RPMI7951 (cell line): ENCODE measurements around the gene RCVRN. TPM values are rescaled to one million over a fixed set of nuclear protein-coding genes. Genes with fewer than 3 reads are reported as not detected.

Source experiments
- DNase-seq: peaks from one replicate; pipeline ENCODE4 v3.0.0-alpha.2; 2012; ENCODE audit warnings: low read depth
- total RNA-seq: library from RNA; depleted of rRNA; stranded (reverse); fragments of >200 nt; shearing (Covaris generic); gene quantifications from 2 replicates; pipeline ENCODE4 v1.2.3, GENCODE V29; 2014

RCVRN gene
- total RNA-seq, 1 experiment from 2014 or later = 0.36 TPM

DNA sequence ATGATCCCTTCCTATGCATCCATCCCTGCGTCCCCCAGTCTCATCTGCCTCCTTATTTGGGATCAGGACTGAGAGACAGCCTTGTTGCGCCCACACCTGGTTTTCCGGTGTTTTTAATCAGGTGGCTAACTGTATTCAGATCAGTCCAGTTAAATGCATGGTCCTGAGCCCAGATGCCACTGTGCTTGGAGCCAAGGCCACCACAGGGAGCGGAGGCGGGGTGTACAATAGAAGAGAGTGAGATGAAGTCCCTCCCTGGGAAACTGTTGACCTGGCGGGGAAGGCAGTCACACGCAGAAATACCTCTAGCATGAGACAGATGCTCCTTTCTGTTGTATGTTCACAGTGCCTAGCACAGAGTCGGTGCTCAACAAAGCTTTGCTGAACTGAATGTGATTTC, 6.3 kb downstream of the RCVRN start:
- no peak for DNase-seq

- no peak for DNase-seq
Observed at GRCh38 chr17:9897372-9897968, 7.6 kb downstream of the RCVRN start.

- no peak for DNase-seq
Observed at GRCh38 chr17:9895923-9896322, 9.1 kb downstream of the RCVRN start.

- no peak for DNase-seq
Observed at GRCh38 chr17:9894231-9894630, 10.8 kb downstream of the RCVRN start.

DNA sequence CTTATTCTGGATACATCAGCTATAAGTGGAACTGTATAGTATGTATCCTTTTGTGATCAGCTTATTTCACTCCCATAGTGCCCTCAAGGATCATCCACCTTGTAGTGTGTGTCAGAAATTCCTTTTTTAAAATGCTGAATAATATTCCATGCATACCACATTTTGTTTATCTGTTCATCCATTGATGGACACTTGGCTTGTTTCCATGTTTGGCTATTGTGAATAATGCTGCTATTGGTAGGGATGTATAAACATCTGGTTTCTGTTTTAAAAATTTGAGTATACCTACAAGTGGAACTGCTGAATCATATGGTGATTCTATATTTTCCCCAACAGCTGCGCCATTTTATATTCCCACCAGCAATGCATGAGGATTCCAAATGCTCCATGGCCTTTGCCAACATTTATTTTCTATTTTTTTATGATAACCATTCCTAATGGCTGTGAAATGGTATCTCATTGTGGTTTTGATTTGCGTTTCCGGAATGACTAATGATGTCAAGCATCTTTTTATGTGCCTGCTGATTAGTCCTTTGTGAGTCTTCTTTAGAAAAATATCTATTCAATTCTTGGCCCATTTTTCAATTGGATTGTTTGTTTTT, 11.6 kb downstream of the RCVRN start:
- peak; percentile 77 for DNase-seq

GRCh38 chr17:9890124-9890523, 14.9 kb downstream of the RCVRN start:
- no peak for DNase-seq

DNA sequence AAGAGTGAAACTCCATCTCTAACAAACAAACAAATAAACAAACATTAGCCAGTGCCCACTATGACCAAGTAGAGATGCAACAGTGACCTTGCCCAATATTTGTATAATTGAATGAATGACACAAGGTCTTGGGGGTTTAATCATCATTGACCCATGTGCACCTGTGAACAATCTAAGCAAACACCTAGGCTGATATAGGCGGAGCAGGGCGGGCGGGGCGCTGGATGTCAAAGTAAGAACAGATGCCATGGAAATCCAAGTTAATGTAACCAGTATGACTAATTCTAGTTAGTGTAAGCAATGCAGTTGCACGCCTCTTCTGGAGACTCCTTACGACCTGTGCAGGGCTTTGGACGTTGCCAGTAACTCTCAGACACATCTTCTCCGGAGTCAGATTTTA, 17.6 kb downstream of the RCVRN start:
- DNase-seq = no peak

GRCh38 chr17:9886141-9886930, 18.7 kb downstream of the RCVRN start:
- no peak for DNase-seq

- DNase-seq = no peak
Observed at GRCh38 chr17:9883451-9883850, 21.6 kb downstream of the RCVRN start.

GRCh38 chr17:9880582-9880999, 24.5 kb downstream of the RCVRN start:
- peak; percentile 67 for DNase-seq

DNA sequence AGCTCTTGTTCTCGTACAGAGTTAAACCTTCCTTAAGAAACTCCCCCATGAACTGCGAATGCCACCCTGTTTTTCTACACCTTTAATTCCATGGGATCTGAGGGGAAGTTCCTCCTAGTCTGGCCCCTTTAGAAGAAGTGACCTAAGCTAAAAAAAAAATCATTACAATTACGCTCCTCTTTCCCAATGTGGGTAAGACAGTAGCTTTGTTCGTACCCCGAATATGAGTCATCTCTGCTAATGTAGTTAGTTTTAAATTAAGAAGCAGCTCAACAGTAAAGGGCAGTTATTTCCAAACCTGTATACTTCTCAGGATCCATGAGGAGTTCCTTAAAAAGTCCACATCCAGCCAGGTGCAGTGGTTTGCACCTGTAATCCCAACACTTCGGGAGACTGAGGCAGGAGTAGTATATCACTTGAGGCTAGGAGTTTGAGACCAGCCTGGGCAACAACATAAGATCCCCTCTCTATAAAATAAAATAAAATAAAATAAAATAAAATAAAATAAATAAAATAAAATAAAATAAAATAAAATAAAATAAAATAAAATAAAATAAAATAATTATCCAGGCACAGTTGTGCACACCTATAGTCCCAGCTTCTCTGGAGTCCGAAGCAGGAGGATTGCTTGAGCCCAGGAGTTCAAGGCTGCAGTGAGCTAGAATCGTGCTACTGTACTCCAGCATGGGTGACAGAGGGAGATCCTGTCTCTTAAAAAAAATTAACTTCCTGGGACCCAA, 26.1 kb downstream of the RCVRN start:
- DNase-seq = peak; percentile 67

GRCh38 chr17:9878356-9878755, 26.7 kb downstream of the RCVRN start:
- DNase-seq = no peak

GRCh38 chr17:9875441-9875840, 29.6 kb downstream of the RCVRN start:
- peak; percentile 59 for DNase-seq

- no peak for DNase-seq
Observed at GRCh38 chr17:9874722-9875121, 30.3 kb downstream of the RCVRN start.

DNA sequence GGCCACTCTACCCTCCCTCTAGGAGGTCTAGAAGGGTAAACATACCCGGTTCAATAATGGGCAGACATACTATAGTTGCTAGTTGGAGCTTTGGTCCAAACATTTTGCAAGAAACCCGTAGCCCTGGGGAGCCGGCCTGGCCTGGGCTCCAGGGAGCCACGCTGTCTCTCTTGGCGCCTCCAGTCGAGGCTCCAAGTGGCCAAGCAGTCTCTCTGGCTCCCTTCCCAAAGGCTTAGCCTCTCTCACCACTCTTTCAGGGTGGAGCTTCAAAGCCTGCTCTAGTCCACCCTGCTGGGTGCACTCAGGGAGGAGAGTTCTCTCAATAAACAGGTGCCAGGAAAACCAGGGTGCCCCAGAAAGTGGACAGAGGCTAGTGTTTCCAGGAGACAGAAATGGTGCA, 32.2 kb downstream of the RCVRN start:
- no peak for DNase-seq

DNA sequence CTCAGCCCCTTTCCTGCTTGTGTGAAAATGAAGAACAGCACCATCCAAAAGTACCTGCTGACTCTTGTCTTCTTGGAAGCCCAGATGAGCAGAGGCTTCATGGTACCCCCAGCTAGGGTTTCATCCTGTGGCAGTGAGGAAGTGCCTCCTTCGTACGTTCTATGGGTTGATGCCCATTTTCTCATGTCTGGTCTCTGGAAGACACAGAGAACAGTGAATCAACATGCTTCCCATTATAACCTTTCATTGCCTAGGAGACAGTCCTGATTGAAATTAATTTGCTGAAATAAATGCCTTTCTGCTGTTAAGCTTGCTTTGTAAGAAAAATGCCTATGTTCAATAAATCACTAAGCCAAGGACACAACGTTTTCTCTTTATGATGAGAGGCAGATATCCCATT, 36.5 kb downstream of the RCVRN start:
- DNase-seq = no peak

GRCh38 chr17:9865586-9865985, 39.5 kb downstream of the RCVRN start:
- DNase-seq = no peak

DNA sequence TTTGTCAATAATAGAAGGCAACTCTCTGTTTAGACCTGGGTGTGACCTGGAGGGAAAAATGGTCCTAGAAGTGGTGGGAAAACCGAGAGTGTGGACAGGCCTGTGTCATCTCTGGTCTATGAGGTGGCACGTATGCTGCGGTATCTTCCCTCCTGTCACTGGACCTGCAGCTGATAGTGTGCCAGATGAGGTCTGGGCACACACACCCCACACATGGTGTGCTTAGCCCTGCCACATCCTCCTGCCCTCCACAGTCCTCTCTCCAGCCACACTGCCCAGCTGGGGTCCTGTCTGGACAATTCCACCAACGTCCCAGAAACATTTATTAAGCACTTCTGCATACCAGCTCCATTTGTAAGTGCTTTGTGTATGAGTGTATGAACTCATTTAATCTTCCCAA, 42.1 kb downstream of the RCVRN start:
- DNase-seq = no peak

DNA sequence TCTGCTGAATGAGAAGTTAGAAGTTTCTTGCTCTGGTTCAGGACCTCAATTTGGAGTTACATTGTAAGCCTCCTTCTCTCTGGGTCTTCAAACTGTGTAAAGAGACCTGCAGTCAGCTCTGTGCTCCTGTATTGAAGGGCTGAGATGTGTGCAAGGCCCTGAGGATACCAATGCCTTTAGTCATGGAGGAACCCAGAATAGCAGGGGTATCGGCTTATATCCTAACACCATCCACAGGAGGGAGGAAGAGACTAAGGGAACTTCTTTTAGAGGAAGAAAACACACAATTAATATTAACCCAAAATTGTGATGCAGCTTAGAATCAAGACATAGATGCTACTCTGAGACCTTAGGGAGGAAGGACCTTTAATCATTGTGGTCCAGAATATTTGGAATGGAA, 42.9 kb downstream of the RCVRN start:
- DNase-seq = no peak

GRCh38 chr17:9860851-9861250, 44.2 kb downstream of the RCVRN start:
- DNase-seq = no peak

- no peak for DNase-seq
Observed at GRCh38 chr17:9859781-9860180, 45.3 kb downstream of the RCVRN start.

DNA sequence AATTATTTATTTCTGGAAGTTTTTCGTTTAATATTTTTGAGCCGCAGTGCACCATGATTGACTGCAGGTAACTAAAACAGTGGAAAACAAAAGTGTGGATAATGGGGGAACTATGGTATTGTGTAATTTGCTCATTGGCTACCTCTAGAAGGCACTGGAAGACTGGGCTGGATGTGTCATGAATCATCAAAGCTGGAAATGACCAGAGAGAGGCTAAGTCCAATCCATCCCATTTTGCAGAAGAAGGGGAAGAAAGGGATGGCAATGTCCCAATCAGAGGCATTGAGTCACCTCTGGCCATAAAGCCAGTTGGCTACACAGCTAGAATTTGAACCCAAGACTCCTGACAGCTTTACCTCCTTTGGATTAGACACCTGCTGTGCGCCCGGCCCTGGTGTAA, 50.0 kb downstream of the RCVRN start:
- no peak for DNase-seq

DNA sequence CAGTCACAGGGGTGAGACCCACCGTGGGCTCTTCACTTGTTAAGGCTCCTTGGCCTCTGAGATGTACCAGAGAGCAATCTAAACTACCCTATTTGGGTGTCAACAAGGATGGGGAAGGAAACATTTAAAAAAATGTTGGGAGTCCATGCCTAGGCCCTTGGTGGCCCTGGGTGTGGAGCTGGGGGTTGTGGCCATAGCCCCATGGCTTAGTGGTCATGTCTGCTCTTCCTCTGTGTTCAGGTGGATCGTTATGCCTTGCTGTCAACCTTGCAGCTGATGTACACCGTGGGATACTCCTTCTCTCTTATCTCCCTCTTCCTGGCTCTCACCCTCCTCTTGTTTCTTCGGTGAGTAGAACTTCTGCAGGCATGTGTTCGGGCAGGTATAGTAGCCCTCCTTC, 50.8 kb downstream of the RCVRN start:
- DNase-seq = no peak
